GM23248 (cell line): Measurements from ENCODE around the gene PPP1R37.

Source experiments
- EZH2 ChIP-seq: fragments of 200-600 bp; sonication (generic); IDR thresholded peaks from 2 replicates; pipeline ENCODE4 v1.6.1; 2018; ENCODE audit warnings: antibody characterized with exemption, mild to moderate bottlenecking; ENCODE audit not compliant: insufficient read depth, poor library complexity, severe bottlenecking
- EZH2phosphoT487 ChIP-seq: fragments of 200-600 bp; sonication (generic); IDR thresholded peaks from 2 replicates; pipeline ENCODE4 v1.6.1; 2018; ENCODE audit warnings: antibody characterized with exemption, moderate library complexity, mild to moderate bottlenecking, low read depth; ENCODE audit not compliant: insufficient read depth

DNA sequence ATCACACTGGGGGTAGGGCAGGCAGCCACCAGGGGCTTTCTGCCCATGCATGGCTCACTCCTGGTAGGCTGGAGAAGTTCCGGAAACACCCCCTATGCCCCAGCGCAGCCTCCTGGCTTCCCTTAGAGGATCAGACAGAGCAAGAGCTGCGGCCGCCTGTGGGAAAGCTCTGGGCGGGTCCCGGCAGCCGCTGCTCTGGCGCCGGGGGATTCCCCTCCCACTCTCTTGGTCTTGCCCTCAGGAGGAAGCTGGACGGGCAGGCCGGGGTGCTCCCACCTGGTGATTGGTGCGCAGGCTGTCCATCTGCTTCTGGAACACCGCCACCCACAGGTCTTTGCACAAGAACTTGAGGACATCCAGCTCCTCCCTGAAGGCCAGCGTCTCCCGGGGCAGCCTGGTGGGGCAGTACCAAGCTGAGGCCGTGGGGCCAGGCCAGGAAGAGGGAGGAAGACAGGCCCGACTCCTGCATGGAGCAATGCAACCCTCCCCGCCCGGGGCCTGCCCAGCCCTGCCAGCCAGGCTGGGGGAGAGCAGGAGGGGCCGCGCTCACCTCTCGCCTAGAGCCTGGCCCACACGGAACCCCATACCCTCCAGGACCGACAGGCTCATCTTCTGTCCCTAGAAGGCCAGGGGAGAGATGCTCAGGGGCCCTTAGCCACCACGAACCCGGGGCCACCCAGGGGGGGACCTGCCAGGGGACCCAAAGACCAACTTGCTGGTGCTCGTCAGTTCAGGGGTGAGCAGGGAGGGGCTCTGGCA lies 71.8 kb downstream of the PPP1R37 start:
- TF ChIP-seq EZH2phosphoT487 (no peak), EZH2 (no peak)
